ENCODE data around the gene GANAB.
A peak's percentile ranks its signal among the peaks of the same experiment; 100 is the strongest.
"Not testable (repeated sequence)": the region's sequence is repeated elsewhere in the genome, so short reads cannot be mapped to it uniquely, and the experiment has no call there.

GANAB gene

GRCh38 chr11:62600367-62601121, 45.9 kb downstream of the GANAB start:
- DNase-seq (ENCODE audit: low spot score) = no peak

GRCh38 chr11:62599901-62600300, 46.5 kb downstream of the GANAB start:
- DNase-seq (ENCODE audit: low spot score) = no peak

DNA sequence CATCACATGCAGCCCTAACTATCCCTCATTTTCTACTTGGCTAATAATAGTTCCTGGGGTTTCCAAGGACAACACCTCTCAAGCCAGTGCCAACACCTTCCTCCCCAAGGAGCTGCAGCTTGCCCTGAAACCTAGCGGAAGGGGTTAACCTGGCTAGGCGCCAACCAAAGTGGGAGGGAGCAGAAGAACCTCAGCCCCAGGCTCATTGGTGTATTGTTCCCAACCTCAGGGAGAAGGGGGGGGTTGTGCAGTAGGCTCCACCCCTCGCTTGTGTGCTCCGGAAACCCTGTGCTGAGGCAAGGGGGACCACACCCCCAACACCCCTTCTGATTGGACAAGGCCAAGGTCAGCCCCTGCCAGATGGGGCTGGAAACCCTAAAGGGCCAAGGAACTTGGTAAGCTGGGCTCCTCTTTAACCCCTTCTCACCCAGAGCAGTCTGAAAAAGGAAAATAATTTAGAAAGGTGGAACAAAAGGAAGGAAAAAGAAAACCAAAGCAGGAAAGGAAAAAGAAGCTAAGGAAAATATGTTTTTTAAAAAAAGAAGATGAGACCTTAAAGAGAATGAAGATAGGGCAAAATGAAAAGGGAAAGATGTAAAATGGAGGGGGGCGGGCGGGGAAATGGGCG, 47.2 kb downstream of the GANAB start:
- peak; percentile 99 for DNase-seq (ENCODE audit: low spot score)

DNA sequence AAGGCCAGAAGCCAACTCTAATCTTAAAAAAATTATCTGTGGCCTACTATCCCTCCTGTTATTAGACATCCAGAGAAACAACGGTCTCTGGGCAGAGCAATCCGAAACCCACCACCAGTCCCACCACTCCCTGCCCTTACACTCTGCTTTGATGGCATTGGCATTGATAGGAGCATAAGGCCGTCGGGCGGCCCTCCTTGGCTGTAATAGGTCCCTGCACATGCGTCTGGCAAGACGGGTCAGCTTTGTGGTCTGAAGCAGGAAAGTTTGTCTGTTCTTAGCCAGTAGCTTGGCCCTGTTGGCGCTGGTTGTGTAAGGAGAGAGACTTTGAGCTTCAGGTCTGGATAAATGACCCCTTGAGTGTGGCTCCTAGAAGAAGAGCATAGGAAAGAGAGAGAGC, 51.3 kb downstream of the GANAB start:
- DNase-seq (ENCODE audit: low spot score) = no peak

DNA sequence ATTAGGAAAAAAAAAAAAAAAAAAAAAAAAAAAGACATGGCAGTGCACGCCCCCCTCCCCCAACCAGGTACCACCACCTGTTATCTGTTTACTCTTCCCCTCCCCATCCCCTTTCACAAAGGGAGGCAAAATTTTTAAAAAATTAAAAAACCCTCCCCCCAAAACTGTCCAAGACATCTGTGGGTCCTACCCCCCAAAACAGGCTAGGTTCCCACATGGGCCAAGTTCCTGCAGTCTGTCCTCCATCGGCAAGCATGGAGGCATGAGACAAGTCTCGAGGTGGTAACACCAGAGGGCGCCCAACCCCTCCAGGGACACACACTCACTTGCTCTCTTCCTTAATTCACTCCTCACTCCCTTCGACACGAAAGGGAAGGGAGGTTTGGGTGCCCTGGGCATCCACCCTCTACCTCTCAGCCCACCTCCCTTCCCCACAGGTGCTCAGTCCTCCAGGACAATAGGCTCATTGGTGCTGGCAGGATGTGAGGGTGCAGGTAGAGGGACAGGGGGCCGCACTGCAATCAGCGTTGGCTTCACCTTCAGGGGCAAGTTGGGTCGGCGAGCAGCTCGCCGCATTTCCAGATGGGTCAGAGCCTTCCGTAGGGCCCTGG, 52.9 kb downstream of the GANAB start:
- peak; percentile 76 for DNase-seq (ENCODE audit: low spot score)

DNA sequence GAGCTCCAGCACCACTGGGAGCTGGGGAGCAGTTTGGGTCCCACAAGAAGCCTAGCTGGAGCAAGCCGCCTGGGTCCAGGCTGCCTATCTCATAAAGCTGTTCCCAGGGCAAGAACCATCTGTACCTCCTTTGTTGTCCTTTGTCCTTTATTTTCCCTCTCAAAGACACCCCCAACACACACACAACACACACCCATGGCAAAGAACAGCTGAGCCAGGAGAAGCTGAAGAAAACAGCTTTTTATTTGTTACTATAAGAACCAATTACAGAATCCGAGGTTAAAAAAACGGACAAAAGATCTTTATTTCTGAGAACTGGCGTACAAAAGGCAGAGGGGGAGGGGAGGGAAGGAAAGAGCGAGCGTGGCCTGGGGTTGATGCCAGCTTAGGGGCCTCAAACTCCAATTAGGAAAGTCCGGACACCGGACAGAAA, 53.4 kb downstream of the GANAB start:
- no peak for DNase-seq (ENCODE audit: low spot score)

DNA sequence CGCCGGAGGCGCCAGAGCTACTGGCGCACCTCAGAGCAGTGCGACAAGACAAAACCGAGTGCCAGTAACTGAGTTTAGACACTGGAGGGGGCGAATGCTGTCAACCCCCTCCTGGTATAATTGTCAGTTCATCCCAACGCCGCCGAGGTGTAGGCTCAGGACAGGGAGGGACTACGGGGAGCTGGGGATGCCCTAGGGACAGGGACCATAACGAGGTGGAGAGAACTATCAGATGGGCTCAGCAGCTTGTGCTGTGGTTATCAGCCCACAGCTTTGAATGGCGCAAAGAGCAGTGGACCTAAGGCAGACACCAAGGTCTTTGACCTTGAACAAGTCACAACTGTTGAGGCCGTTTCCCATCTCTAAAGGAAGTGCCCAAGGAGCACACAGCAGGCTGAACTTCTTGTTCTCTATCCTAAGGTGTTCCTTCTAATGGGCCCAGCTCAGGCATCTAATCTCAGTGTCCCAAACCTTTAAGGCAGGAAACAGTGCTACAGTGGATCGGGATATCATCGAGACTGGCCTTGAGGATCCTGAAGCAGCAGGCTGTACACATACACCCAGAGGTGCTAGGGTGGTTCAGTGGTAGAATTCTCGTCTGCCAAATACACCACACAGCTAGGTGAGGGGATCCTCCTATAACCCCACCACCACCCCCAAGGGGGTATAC, 54.1 kb downstream of the GANAB start:
- no peak for DNase-seq (ENCODE audit: low spot score)

DNA sequence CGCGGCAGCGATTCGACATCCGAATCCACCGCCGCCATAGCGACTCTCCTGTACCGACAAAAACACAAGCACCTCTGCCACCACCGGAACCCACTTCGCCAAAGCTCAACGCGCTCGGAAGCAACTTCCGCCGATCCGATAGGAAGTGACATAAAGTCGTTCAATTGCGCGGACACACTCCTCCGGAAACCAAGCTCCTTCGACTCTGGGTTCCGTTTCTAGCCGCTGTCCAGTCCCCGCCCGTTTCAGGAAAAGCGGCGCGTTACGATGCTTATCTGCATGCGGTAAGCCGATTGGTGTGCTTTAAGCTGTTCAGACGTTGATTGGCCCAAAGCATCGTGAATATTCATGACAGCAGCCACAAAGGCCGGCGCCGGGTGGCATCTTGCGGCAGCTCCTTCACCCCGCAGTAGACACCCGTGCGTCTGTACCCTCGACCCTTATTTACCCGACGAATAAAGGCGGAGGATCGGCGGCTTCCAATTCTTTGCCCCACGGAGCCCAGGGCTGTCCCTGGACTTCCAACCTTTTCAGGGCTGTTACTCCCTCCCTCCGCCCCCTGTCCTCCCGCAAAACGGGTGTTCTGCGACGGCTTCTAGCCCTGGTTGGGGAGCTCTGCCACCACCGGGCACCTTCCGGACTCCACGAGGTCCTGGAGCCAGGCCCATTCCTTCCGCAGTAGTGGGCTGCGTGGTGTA, 54.8 kb downstream of the GANAB start, which contains the start of gene TUT1:
Gene TUT1 (minus strand): TSS at position 76 of the 698 bp plus-strand sequence. CDS start 38 bp downstream, at position 38.
- peak; percentile 100 for DNase-seq (ENCODE audit: low spot score)

DNA sequence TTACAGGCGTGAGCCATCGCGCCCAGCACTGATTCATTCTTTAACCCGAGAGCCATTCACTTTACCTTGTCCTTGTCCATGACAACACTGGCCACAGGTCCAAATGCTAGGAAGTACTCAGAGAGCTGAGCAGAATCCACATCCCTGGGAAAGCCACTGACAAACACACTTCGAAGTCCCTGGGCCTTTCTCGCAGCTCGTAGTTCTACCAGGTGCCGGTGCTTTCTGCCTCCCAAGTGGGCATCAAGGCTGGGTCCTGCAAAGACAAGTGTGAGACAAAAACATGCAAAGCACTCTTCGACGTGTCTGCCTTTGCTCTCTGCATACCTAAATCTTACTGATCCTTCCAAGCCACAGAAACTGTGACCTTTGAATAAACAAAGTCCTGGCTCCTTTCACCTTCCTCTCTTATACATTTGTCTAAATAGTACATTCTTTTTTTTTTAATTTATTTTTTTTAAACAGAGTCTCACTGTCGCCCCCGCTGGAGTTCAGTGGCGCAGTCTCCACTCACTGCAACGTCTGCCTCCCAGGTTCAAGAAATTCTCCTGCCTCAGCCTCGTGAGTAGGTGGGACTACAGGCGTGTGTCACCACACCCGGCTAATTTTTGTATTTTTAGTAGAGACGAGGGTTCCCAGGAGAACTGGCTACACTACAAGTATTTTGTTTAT, 57.3 kb downstream of the GANAB start:
- DNase-seq (ENCODE audit: low spot score) = peak; percentile 56

DNA sequence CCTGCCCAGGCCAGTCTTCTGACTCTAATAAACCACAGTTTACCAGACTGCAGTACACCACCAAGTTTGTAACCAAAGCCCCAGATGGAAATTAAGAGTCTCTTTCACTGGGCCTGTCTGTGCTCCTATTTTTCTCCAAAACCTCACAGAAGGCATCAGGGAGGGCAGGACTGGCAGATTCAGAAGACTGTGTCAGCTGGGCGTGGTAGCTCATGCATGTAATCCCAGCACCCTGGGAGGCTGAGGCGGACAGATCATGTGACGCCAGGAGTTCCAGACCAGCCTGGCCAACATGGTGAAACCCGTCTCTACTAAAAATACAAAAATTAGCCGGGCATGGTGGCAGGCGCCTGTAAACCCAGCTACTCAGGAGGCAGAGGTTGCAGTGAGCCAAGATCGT, 61.1 kb downstream of the GANAB start:
- DNase-seq (ENCODE audit: low spot score) = not testable (repeated sequence)

DNA sequence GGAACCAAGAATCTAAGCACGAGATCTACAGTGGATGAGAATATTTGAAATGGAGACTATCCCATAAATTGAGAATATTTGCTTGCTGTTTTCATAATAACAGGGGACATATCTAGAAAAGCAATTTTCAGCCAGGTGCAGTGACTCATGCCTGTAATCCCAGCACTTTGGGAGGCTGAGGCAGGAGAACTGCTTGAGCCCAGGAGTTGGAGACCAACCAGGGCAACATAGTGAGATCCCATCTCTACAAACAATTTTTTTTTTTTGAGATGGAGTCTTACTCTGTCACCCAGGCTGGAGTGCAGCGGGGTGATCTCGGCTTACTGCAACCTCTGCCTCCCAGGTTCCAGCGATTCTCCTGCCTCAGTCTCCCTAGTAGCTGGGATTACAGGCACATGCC, 64.7 kb downstream of the GANAB start:
- DNase-seq (ENCODE audit: low spot score) = not testable (repeated sequence)

DNA sequence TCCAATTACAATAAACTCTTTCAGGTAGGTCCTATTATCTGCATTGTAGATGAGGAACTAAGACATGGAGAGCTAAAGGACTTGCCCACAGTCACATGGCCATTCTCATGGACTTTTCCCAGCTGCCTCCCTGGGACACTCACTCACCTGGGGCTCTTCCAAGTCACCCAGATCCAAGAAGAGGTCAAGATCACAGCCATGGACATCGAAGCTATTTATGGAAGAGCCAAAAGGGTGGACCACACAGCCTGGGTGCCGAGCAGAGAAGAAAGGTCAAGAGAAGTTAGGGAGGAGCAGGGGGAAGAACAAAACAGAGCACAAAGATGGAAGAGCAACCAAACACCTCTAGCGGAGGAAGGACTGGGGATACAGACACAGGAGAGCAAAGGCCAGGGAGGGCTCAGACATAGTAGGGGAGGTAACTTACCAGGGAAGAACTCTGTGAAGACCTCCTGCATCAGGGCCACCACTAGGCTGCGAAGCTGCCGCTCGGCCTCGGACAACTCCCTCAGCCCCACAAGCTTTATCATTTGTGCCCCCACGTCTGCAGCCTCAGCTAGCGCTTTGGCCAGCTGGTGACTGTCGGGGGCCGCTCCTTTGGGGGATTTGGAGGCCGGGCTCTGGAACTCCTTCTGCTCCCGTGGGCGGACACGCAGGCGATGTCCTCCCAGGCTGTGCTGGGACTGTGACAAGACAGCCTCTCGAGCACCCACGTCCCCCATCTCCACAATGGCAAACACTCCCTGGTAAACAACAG, 65.3 kb downstream of the GANAB start:
- no peak for DNase-seq (ENCODE audit: low spot score)

- no peak for DNase-seq (ENCODE audit: low spot score)
These were observed 67.2 kb downstream of the GANAB start for GRCh38 chr11:62579252-62579651.

GRCh38 chr11:62578541-62578940, 67.9 kb downstream of the GANAB start:
- no peak for DNase-seq (ENCODE audit: low spot score)

- DNase-seq (ENCODE audit: low spot score) = no peak
These were observed 69.2 kb downstream of the GANAB start for GRCh38 chr11:62577046-62577714.

DNA sequence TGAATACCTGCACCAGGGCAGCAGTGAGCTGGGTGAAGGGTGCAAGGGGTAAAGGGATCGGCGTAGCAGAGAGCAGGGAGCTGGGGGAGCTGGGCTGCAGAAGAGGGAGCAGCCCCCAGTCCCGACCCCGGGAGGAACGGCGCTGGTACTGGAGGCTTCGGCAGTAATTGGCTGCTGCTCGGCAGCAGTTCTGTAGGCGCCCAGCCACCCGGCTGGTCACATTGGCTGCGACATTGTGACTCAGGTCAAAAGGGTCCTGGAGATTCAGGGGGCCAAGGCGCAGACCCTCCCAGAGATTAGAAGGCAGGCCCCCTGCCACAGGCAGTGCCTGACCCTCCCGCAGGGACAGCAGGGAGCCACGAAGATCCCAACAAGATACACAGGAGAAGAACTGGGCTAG, 70.6 kb downstream of the GANAB start:
- DNase-seq (ENCODE audit: low spot score) = no peak

DNA sequence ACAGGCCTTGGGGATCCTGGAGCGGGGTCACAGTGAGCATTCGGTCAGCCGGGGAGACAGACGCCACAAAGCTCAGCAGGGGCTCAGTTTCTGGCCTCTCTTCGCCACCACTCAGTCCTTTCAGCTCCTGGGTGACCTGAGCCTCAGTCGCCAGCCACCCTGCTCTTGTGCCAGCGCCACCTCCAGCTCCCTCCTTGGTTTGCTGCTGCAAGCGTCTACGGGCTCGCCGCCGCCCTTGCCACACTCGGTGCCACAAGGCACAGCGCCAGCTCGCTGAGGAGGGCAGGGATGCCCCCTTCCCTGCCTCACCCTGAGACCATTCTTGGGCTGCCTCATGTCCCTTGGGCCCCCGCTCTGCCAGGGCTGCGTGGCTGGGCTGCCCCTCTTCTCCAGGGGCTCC, 71.3 kb downstream of the GANAB start:
- no peak for DNase-seq (ENCODE audit: low spot score)

All from RKO (cell line).